ENCODE measurements around the gene HIF3A. TPM values are rescaled to one million over a fixed set of nuclear protein-coding genes. Genes with fewer than 3 reads are reported as not detected.

HIF3A gene
- total RNA-seq, 4 donors from 2014 or later: 21.5 to 212 (median 103) TPM

GRCh38 chr19:46392252-46392801, 95.5 kb downstream of the HIF3A start:
- Histone ChIP-seq H3K4me3 (no peak overlapping the region), H3K36me3 (no peaks in the 10 kb centered on the region), H3K9me3 (no peaks in the 10 kb centered on the region), H3K27me3 (no peaks in the 10 kb centered on the region), H3K4me1 (no peaks in the 10 kb centered on the region), H3K27ac (peak overlapping the region; percentile 40 to 56)
- intact Hi-C loops (cut with DNase I; ENCODE audit: low total_unique reads): no loop called here
- no peak for DNase-seq
- TF ChIP-seq POLR2A (IDR thresholded peaks at IDR 0.05): no peak
- TF ChIP-seq CTCF (IDR thresholded peaks at IDR 0.05): no peak

DNA sequence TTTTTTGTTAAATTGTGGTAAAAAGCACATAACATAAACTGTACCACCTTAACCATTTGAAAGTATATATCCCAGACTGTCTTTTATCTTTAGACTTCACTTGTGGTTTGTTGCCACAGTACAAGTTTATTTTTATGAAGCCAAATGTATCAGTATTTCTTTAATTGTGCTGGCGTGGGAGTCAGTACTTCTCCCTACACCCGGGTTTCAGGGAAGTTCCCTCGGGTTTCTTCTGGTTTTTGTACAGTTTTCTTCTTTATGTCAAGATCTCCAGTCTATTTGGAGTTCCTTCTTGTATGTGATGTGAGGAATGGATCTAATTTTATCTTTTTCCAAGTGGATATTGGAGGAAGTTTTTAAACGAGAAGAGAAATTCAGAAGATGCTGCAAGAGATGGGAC, 96.0 kb downstream of the HIF3A start:
- H3K4me3 ChIP-seq: no peak overlapping the region
- no peaks in the 10 kb centered on the region for H3K4me1 ChIP-seq
- H3K9me3 ChIP-seq: no peaks in the 10 kb centered on the region
- DNase-seq: no peak
- H3K27me3 ChIP-seq: no peaks in the 10 kb centered on the region
- intact Hi-C loops (cut with DNase I; ENCODE audit: low total_unique reads): no loop called here
- no peaks in the 10 kb centered on the region for H3K36me3 ChIP-seq
- H3K27ac ChIP-seq: peak overlapping the region; percentile 40 to 56
- TF ChIP-seq CTCF (IDR thresholded peaks at IDR 0.05) (no peak), POLR2A (IDR thresholded peaks at IDR 0.05) (no peak)

Small RNA genes within 50 kb of the gene (small RNA-seq; reads per million reads assigned to genes)
- not detected for gene RNU6-924P

Other genes starting within 250 kb of the HIF3A start
- gene IGFL3, start 172.4 kb upstream of the HIF3A start, total RNA-seq: not detected
- under 1 TPM in 1 of 4 donors, not detected in 3; 0.61 TPM for gene IGFL2, start 148.8 kb upstream of the HIF3A start, total RNA-seq
- gene IGFL1, start 67.3 kb upstream of the HIF3A start, total RNA-seq: not detected
- gene PPP5C, start 50.0 kb downstream of the HIF3A start, total RNA-seq: 10 to 100 TPM; 26.1 to 92.3 (median 62.5) TPM
- gene CCDC8, start 116.5 kb downstream of the HIF3A start, total RNA-seq: 10 to 100 TPM in 2 of 4 donors, 1 to 10 TPM in 2; 7.2 to 89.1 (median 26.2) TPM
- gene PNMA8C, start 131.9 kb downstream of the HIF3A start, total RNA-seq: 1 to 10 TPM in 1 of 4 donors, under 1 TPM in 2, not detected in 1; under 0.01 to 3.7 (median 0.73) TPM
- gene PNMA8A, start 174.5 kb downstream of the HIF3A start, total RNA-seq: 10 to 100 TPM in 3 of 4 donors, 1 to 10 TPM in 1; 8.7 to 69.7 (median 16.1) TPM
- gene PNMA8B, start 198.8 kb downstream of the HIF3A start, total RNA-seq: 1 to 10 TPM in 3 of 4 donors, not detected in 1; 2.2 to 7.9 (median 3.1) TPM